Measurements from ENCODE around the gene CTNNA3.

DNA sequence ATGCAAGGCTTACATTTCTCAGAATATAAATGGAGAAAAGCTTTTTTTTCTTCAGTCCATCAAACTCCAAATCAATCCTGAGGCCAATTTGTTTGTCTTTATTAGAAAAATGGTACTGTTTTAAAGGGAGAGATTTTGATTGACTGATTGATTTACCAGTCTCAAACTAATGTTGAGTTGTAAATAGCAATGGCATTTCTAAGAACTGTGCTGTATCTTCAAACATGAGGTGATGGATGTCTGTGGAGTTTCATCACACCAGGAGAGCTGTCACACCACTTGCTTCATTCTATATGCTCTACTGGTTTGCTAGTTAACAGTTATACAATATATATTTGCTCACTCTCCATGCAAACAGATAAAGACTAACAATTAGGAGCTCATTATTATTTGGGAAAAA, 809.1 kb downstream of the CTNNA3 start:
- TF ChIP-seq, protein P1, sequence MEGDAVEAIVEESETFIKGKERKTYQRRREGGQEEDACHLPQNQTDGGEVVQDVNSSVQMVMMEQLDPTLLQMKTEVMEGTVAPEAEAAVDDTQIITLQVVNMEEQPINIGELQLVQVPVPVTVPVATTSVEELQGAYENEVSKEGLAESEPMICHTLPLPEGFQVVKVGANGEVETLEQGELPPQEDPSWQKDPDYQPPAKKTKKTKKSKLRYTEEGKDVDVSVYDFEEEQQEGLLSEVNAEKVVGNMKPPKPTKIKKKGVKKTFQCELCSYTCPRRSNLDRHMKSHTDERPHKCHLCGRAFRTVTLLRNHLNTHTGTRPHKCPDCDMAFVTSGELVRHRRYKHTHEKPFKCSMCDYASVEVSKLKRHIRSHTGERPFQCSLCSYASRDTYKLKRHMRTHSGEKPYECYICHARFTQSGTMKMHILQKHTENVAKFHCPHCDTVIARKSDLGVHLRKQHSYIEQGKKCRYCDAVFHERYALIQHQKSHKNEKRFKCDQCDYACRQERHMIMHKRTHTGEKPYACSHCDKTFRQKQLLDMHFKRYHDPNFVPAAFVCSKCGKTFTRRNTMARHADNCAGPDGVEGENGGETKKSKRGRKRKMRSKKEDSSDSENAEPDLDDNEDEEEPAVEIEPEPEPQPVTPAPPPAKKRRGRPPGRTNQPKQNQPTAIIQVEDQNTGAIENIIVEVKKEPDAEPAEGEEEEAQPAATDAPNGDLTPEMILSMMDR (IDR thresholded peaks at IDR 0.05 in 8 of 11, conservative IDR thresholded peaks at IDR 0.05 in 3 of 11), result no peak
- TF ChIP-seq POLR2A (IDR thresholded peaks at IDR 0.05), result no peak

All from spleen (tissue), 7 donors.